Renal pelvis (tissue), 4 donors: ENCODE results near the gene ZNF423. TPM values are rescaled to one million over a fixed set of nuclear protein-coding genes. Genes with fewer than 3 reads are reported as not detected.

ENCODE experiments used
- DNase-seq: peaks from one replicate; pipeline ENCODE4 v3.0.0-alpha.2; 2013
- polyA plus RNA-seq, 3 donors: library from polyadenylated mRNA; unstranded; fragments of 120-200 nt; gene quantifications; one replicate each; pipeline ENCODE4 v1.2.1, GENCODE V29; 2013; ENCODE audit not compliant: insufficient read length in 3 of 3

ZNF423 gene
- polyA plus RNA-seq, 3 donors = 24.2 to 30.5 (median 28.5) TPM

- no peak for DNase-seq
Measured at GRCh38 chr16:49534901-49535610, 320.9 kb downstream of the ZNF423 start.

GRCh38 chr16:49533422-49533821, 322.5 kb downstream of the ZNF423 start:
- DNase-seq = no peak

- DNase-seq = no peak
Measured at GRCh38 chr16:49532873-49533272, 323.0 kb downstream of the ZNF423 start.

GRCh38 chr16:49531931-49532840, 323.7 kb downstream of the ZNF423 start:
- no peak for DNase-seq

- DNase-seq = no peak
Measured at GRCh38 chr16:49531425-49531824, 324.5 kb downstream of the ZNF423 start.

GRCh38 chr16:49530427-49530970, 325.4 kb downstream of the ZNF423 start:
- DNase-seq = no peak

- DNase-seq = no peak
Measured at GRCh38 chr16:49529411-49530045, 326.4 kb downstream of the ZNF423 start.

GRCh38 chr16:49528866-49529288, 327.0 kb downstream of the ZNF423 start:
- DNase-seq = no peak

- DNase-seq = no peak
Measured at GRCh38 chr16:49528060-49528865, 327.6 kb downstream of the ZNF423 start.

- DNase-seq = no peak
Measured at GRCh38 chr16:49527611-49528010, 328.3 kb downstream of the ZNF423 start.

- no peak for DNase-seq
Measured at GRCh38 chr16:49526860-49527365, 329.0 kb downstream of the ZNF423 start.

- DNase-seq = no peak
Measured at GRCh38 chr16:49524947-49525315, 331.0 kb downstream of the ZNF423 start.

- DNase-seq = no peak
Measured at GRCh38 chr16:49524216-49524946, 331.5 kb downstream of the ZNF423 start.

GRCh38 chr16:49523435-49524159, 332.3 kb downstream of the ZNF423 start:
- no peak for DNase-seq

GRCh38 chr16:49521734-49522325, 334.1 kb downstream of the ZNF423 start:
- DNase-seq = no peak

- DNase-seq = no peak
Measured at GRCh38 chr16:49520492-49521038, 335.3 kb downstream of the ZNF423 start.

- no peak for DNase-seq
Measured at GRCh38 chr16:49519741-49520140, 336.2 kb downstream of the ZNF423 start.

GRCh38 chr16:49519008-49519656, 336.8 kb downstream of the ZNF423 start:
- no peak for DNase-seq
